Hepatic stellate cell (primary cell): ENCODE measurements around the gene VPS4A.
A peak's percentile ranks its signal among the peaks of the same experiment; 100 is the strongest.
"Not testable (repeated sequence)": the region's sequence is repeated elsewhere in the genome, so short reads cannot be mapped to it uniquely, and the experiment has no call there.

ENCODE experiments used
- DNase-seq: peaks from one replicate; pipeline ENCODE4 v3.0.0; 2011; ENCODE audit warnings: low spot score

VPS4A gene

GRCh38 chr16:69327585-69328310, 16.6 kb downstream of the VPS4A start:
- DNase-seq: no peak

- DNase-seq: peak; percentile 26
These were observed 17.7 kb downstream of the VPS4A start for GRCh38 chr16:69328854-69329316.

- DNase-seq: peak; percentile 34
These were observed 18.5 kb downstream of the VPS4A start for GRCh38 chr16:69329369-69330285.

- peak; percentile 96 for DNase-seq
These were observed 19.3 kb downstream of the VPS4A start, which contains the start of gene PDF for GRCh38 chr16:69330286-69331109. TSS of gene PDF (minus strand) at chr16:69330588. CDS start at chr16:69330570, 18 bp downstream.

- DNase-seq: no peak
These were observed 23.5 kb downstream of the VPS4A start for GRCh38 chr16:69334696-69335095.

- no peak for DNase-seq
These were observed 27.6 kb downstream of the VPS4A start for GRCh38 chr16:69338557-69339288.

GRCh38 chr16:69339289-69340094, 28.3 kb downstream of the VPS4A start, which contains the start of the genes COG8 and NIP7:
TSS of gene COG8 (minus strand) at chr16:69339564. CDS start at chr16:69339552, 12 bp downstream.
TSS of gene NIP7 (plus strand) at chr16:69339772. CDS start at chr16:69339830, 58 bp downstream.
- peak; percentile 95 for DNase-seq

GRCh38 chr16:69340095-69340644, 29.0 kb downstream of the VPS4A start:
- no peak for DNase-seq

GRCh38 chr16:69344171-69344570, 33.0 kb downstream of the VPS4A start:
- DNase-seq: no peak

GRCh38 chr16:69345923-69346322, 34.8 kb downstream of the VPS4A start:
- DNase-seq: no peak

GRCh38 chr16:69346683-69347082, 35.5 kb downstream of the VPS4A start:
- no peak for DNase-seq

- DNase-seq: no peak
These were observed 37.1 kb downstream of the VPS4A start for GRCh38 chr16:69348222-69348621.

- DNase-seq: no peak
These were observed 38.4 kb downstream of the VPS4A start for GRCh38 chr16:69349536-69349935.

- DNase-seq: no peak
These were observed 39.5 kb downstream of the VPS4A start for GRCh38 chr16:69350536-69351133.

- no peak for DNase-seq
These were observed 40.3 kb downstream of the VPS4A start, which contains the start of gene TMED6 for GRCh38 chr16:69351309-69352027. TSS of gene TMED6 (minus strand) at chr16:69351786. CDS start at chr16:69351753, 33 bp downstream.

- DNase-seq: not testable (repeated sequence)
These were observed 48.9 kb downstream of the VPS4A start for GRCh38 chr16:69360070-69360469.

- no peak for DNase-seq
These were observed 52.1 kb downstream of the VPS4A start for GRCh38 chr16:69363281-69363717.

GRCh38 chr16:69364088-69364487, 52.9 kb downstream of the VPS4A start:
- DNase-seq: no peak

- DNase-seq: no peak
These were observed 54.8 kb downstream of the VPS4A start for GRCh38 chr16:69365901-69366300.
